HFFc6 (cell line): ENCODE results near the gene BRD7. TPM values are rescaled to one million over a fixed set of nuclear protein-coding genes. Genes with fewer than 3 reads are reported as not detected.

Experiments used
- DNase-seq: peaks from one replicate; pipeline ENCODE4 v3.0.0-alpha.2; 2018
- H3K27ac Mint-ChIP-seq: 2 replicates; pipeline ENCODE4 v1.8.0; 2020; ENCODE audit warnings: mild to moderate bottlenecking, mixed read lengths
- H3K27me3 Mint-ChIP-seq: 2 replicates; pipeline ENCODE4 v1.8.0; 2021; ENCODE audit warnings: mild to moderate bottlenecking, moderate library complexity, mixed read lengths; ENCODE audit not compliant: insufficient read depth
- H3K36me3 Mint-ChIP-seq: 2 replicates; pipeline ENCODE4 v1.8.0; 2021; ENCODE audit warnings: low read depth, mixed read lengths
- H3K4me1 Mint-ChIP-seq: 2 replicates; pipeline ENCODE4 v1.8.0; 2020; ENCODE audit warnings: low read depth, mixed read lengths
- H3K4me3 Mint-ChIP-seq: 2 replicates; pipeline ENCODE4 v1.8.0; 2020; ENCODE audit warnings: mild to moderate bottlenecking, moderate library complexity, mixed read lengths
- H3K9me3 Mint-ChIP-seq: 2 replicates; pipeline ENCODE4 v1.8.0; 2020; ENCODE audit warnings: mild to moderate bottlenecking, mixed read lengths
- CTCF ChIP-seq: fragments of 200-600 bp; sonication (generic); IDR thresholded peaks from 2 replicates; pipeline ENCODE4 v1.5.0; 2021; ENCODE audit warnings: antibody characterized with exemption, mild to moderate bottlenecking
- total RNA-seq, 6 experiments: library from RNA; stranded (reverse); fragmentation: NEBNext Ultra II Directional; extraction: Animal tissue kit (Norgen Biotek cat#: 25700); gene quantifications; 2 replicates in 1 of 6; 3 replicates in 5 of 6; pipeline ENCODE4 v1.2.3, GENCODE V29; 2021

BRD7 gene
- total RNA-seq, 6 experiments from 2014 or later: 50.5 to 65.0 (median 63.0) TPM

GRCh38 chr16:50302472-50303005 lies 66.2 kb downstream of the BRD7 start:
- TF ChIP-seq CTCF: no peak
- Mint-ChIP-seq H3K4me1 (peaks cover 28% of the 10 kb centered on the region), H3K27me3 (no peaks in the 10 kb centered on the region; the same call in 1 of the 2 replicates), H3K9me3 (no peaks in the 10 kb centered on the region), H3K36me3 (no peaks in the 10 kb centered on the region), H3K27ac (no peak overlapping the region), H3K4me3 (no peak overlapping the region)
- DNase-seq: no peak

GRCh38 chr16:50301626-50302471 lies 66.9 kb downstream of the BRD7 start:
- TF ChIP-seq CTCF: no peak
- H3K36me3 Mint-ChIP-seq: no peaks in the 10 kb centered on the region
- H3K4me3 Mint-ChIP-seq: no peak overlapping the region
- no peaks in the 10 kb centered on the region for H3K27me3 Mint-ChIP-seq
- DNase-seq: peak; percentile 55
- no peaks in the 10 kb centered on the region for H3K9me3 Mint-ChIP-seq
- peak overlapping the region; percentile 72 for H3K27ac Mint-ChIP-seq
- H3K4me1 Mint-ChIP-seq: peaks cover 21% of the 10 kb centered on the region

GRCh38 chr16:50300942-50301625 lies 67.7 kb downstream of the BRD7 start:
- H3K27ac Mint-ChIP-seq: peak overlapping the region; percentile 72
- no peak overlapping the region for H3K4me3 Mint-ChIP-seq
- no peaks in the 10 kb centered on the region for H3K36me3 Mint-ChIP-seq
- H3K4me1 Mint-ChIP-seq: peaks cover 15% of the 10 kb centered on the region
- no peak for DNase-seq
- no peaks in the 10 kb centered on the region for H3K27me3 Mint-ChIP-seq
- H3K9me3 Mint-ChIP-seq: no peaks in the 10 kb centered on the region
- no peak for TF ChIP-seq CTCF

GRCh38 chr16:50299508-50300105 lies 69.2 kb downstream of the BRD7 start:
- DNase-seq: no peak
- no peak for TF ChIP-seq CTCF
- Mint-ChIP-seq H3K27me3 (no peaks in the 10 kb centered on the region), H3K4me3 (no peak overlapping the region), H3K9me3 (no peaks in the 10 kb centered on the region), H3K36me3 (peaks cover 6% of the 10 kb centered on the region; the same call in 1 of the 2 replicates), H3K27ac (no peak overlapping the region), H3K4me1 (peaks cover 15% of the 10 kb centered on the region)

- H3K4me1 Mint-ChIP-seq: peaks cover 15% of the 10 kb centered on the region
- no peak for DNase-seq
- H3K4me3 Mint-ChIP-seq: no peak overlapping the region
- H3K27me3 Mint-ChIP-seq: no peaks in the 10 kb centered on the region
- H3K36me3 Mint-ChIP-seq: peaks cover 6% of the 10 kb centered on the region; the same call in 1 of the 2 replicates
- no peaks in the 10 kb centered on the region for H3K9me3 Mint-ChIP-seq
- no peak for TF ChIP-seq CTCF
- no peak overlapping the region for H3K27ac Mint-ChIP-seq
These were observed 69.9 kb downstream of the BRD7 start for GRCh38 chr16:50298591-50299507.
